GM19035 (cell line): ENCODE data around the gene SYT1.
"Not testable (repeated sequence)": the region's sequence is repeated elsewhere in the genome, so short reads cannot be mapped to it uniquely, and the experiment has no call there.

ENCODE experiments used
- ATAC-seq: cut with Tn5 transposase; IDR thresholded peaks from one replicate; pipeline ENCODE4 v1.9.1; 2021; ENCODE audit not compliant: unreplicated experiment

Gene SYT1

GRCh38 chr12:79422060-79422812, 557.7 kb downstream of the SYT1 start:
- ATAC-seq, result no peak

- no peak for ATAC-seq
Observed at GRCh38 chr12:79423560-79423959, 559.0 kb downstream of the SYT1 start.

- ATAC-seq, result no peak
Observed at GRCh38 chr12:79424109-79424721, 559.6 kb downstream of the SYT1 start.

GRCh38 chr12:79426121-79426520, 561.5 kb downstream of the SYT1 start:
- ATAC-seq, result no peak

- not testable (repeated sequence) for ATAC-seq
Observed at GRCh38 chr12:79426744-79427143, 562.2 kb downstream of the SYT1 start.

GRCh38 chr12:79433465-79434072, 569.0 kb downstream of the SYT1 start:
- ATAC-seq, result no peak

- no peak for ATAC-seq
Observed at GRCh38 chr12:79434561-79434960, 570.0 kb downstream of the SYT1 start.

GRCh38 chr12:79435742-79436141, 571.2 kb downstream of the SYT1 start:
- no peak for ATAC-seq

- ATAC-seq, result no peak
Observed at GRCh38 chr12:79438480-79439174, 574.1 kb downstream of the SYT1 start.

- ATAC-seq, result no peak
Observed at GRCh38 chr12:79439175-79439825, 574.7 kb downstream of the SYT1 start.

GRCh38 chr12:79441534-79441933, 577.0 kb downstream of the SYT1 start:
- no peak for ATAC-seq

- ATAC-seq, result no peak
Observed at GRCh38 chr12:79442396-79442795, 577.8 kb downstream of the SYT1 start.

GRCh38 chr12:79444089-79444488, 579.5 kb downstream of the SYT1 start:
- no peak for ATAC-seq

- ATAC-seq, result no peak
Observed at GRCh38 chr12:79448816-79449215, 584.2 kb downstream of the SYT1 start.

- ATAC-seq, result no peak
Observed at GRCh38 chr12:79451365-79451764, 586.8 kb downstream of the SYT1 start.

GRCh38 chr12:79451978-79452377, 587.4 kb downstream of the SYT1 start:
- ATAC-seq, result no peak

GRCh38 chr12:79452906-79453305, 588.3 kb downstream of the SYT1 start:
- ATAC-seq, result no peak

- no peak for ATAC-seq
Observed at GRCh38 chr12:79453820-79454219, 589.2 kb downstream of the SYT1 start.

- ATAC-seq, result no peak
Observed at GRCh38 chr12:79454338-79454843, 589.8 kb downstream of the SYT1 start.

GRCh38 chr12:79455286-79455685, 590.7 kb downstream of the SYT1 start:
- no peak for ATAC-seq

- no peak for ATAC-seq
Observed at GRCh38 chr12:79482323-79482722, 617.7 kb downstream of the SYT1 start.
